T-helper 1 cell treated with Interleukin-12 subunit alpha and Interleukin-12 subunit beta and Interleukin-4 antibody, amounts not matched to agents 30 μg/mL and 1 μg/mL, for 36 hours (primary cell): ENCODE measurements around the gene SPSB1.
A peak's percentile ranks its signal among the peaks of the same experiment; 100 is the strongest.

ENCODE experiments used
- H3K27ac Mint-ChIP-seq: one replicate; pipeline ENCODE4 v1.8.0; 2021; ENCODE audit warnings: mild to moderate bottlenecking, mixed read lengths
- H3K27me3 Mint-ChIP-seq: one replicate; pipeline ENCODE4 v1.8.0; 2021; ENCODE audit warnings: low read depth, mixed read lengths
- H3K36me3 Mint-ChIP-seq: one replicate; pipeline ENCODE4 v1.8.0; 2021; ENCODE audit warnings: low read depth, mixed read lengths
- H3K4me1 Mint-ChIP-seq: one replicate; pipeline ENCODE4 v1.8.0; 2021; ENCODE audit warnings: low read depth, mixed read lengths
- H3K4me3 Mint-ChIP-seq: one replicate; pipeline ENCODE4 v1.8.0; 2021; ENCODE audit warnings: mild to moderate bottlenecking, moderate library complexity, mixed read lengths
- H3K9me3 Mint-ChIP-seq: one replicate; pipeline ENCODE4 v1.8.0; 2021; ENCODE audit warnings: mixed read lengths

Gene SPSB1

DNA sequence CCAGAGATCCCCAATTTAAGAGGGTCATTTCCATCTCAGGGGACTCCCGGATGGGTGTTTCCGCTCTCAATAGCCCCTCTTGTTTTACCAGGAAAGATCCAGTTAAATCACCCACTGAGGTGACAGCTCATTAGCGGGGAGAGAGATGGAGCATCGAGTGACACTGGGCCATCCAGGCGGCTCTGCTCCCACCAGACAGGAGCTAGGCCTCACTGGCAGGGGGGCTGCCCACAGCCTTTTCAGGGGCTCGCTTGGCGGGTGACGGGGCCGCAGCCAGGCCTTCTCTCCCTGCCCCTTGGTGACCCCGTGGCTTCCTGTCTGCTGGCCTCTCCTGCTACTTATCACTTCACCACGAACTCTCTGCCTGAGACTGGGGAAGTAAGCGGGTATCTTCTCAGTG, 26.7 kb upstream of the SPSB1 start:
- no peak overlapping the region for H3K27ac Mint-ChIP-seq
- no peaks in the 10 kb centered on the region for H3K27me3 Mint-ChIP-seq
- no peak overlapping the region for H3K4me3 Mint-ChIP-seq
- H3K36me3 Mint-ChIP-seq, result peaks cover 14% of the 10 kb centered on the region
- H3K4me1 Mint-ChIP-seq, result peaks cover 12% of the 10 kb centered on the region
- H3K9me3 Mint-ChIP-seq, result peaks cover 1% of the 10 kb centered on the region

DNA sequence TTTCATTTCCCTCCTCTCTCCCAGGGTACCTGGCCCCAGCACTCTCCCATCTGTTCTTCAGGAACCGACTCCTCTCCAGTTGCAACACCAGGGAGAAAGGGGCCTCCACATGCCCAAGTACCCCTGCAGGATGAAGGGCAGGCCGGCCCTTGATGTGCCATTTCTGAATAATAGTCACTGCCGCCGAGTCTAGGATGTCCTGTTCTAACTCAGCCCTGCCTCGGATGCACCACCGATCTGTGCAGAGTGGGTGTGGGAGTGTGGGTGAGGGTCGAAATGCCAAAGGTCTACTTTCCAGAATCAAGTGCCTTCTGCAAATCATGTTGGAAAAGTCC, 25.4 kb upstream of the SPSB1 start:
- Mint-ChIP-seq H3K9me3 (no peaks in the 10 kb centered on the region), H3K4me3 (no peak overlapping the region), H3K4me1 (peaks cover 6% of the 10 kb centered on the region), H3K36me3 (peaks cover 12% of the 10 kb centered on the region), H3K27me3 (no peaks in the 10 kb centered on the region), H3K27ac (no peak overlapping the region)

DNA sequence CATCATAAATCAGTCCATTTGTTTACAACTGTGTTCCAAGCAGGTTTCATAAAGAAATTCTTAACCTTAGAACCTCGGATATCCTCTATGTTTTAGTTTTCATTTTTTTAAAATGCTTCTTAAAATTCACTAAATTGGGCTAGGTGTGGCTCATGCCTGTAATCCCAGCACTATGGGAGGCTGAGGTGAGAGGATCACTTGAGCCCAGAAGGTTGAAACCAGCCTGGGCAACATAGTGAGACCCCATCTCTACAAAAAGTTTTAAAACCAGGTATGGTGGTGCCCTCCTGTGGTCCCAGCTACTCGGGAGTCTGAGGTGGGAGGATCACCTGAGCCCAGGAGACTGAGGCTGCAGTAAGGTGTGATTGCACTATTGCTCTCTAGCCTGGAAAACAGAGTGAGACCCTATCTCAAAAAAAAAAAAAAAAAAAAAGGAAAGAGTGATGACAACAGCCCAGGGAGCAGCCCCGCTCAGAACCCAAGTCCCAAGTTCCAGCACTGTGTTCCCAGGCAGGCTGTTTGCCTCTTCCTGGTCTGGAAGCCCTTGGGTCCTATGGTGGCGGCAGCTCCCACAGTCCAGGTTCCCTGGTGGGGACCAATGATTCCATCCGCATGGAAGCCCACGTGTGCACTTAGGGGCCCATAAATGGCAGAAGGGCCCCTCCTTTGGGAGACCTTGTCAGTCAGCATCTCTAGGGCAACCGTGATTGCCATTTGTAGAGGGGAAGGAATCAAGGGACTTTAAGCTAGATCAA, 24.7 kb upstream of the SPSB1 start:
- no peaks in the 10 kb centered on the region for H3K27me3 Mint-ChIP-seq
- H3K36me3 Mint-ChIP-seq, result peaks cover 12% of the 10 kb centered on the region
- no peak overlapping the region for H3K4me3 Mint-ChIP-seq
- H3K9me3 Mint-ChIP-seq, result no peaks in the 10 kb centered on the region
- no peak overlapping the region for H3K27ac Mint-ChIP-seq
- H3K4me1 Mint-ChIP-seq, result peaks cover 6% of the 10 kb centered on the region

DNA sequence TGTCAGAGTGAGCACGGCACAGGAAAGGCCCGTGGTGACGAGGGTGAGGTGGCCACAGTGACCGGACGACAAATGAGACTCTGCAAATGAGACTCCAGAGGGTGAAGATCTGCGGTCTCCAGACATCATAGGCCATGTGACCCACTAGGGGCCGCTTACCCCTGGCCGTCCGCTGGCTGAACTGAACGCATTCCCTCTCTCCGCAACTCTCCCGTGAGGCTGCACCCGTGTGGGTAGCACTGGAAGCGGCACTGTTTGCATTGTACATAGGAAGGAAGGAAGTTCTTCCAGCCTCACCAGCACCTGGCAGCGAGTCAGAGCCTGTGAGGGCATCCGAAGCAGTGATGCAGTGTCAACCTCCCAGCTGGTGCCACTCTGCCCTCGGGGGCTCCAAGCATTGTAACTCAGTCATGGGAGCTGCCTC, 23.6 kb upstream of the SPSB1 start:
- no peak overlapping the region for H3K27ac Mint-ChIP-seq
- H3K36me3 Mint-ChIP-seq, result peaks cover 12% of the 10 kb centered on the region
- H3K27me3 Mint-ChIP-seq, result no peaks in the 10 kb centered on the region
- H3K4me1 Mint-ChIP-seq, result peaks cover 6% of the 10 kb centered on the region
- H3K4me3 Mint-ChIP-seq, result no peak overlapping the region
- no peaks in the 10 kb centered on the region for H3K9me3 Mint-ChIP-seq

GRCh38 chr1:9269721-9270120, 23.0 kb upstream of the SPSB1 start:
- Mint-ChIP-seq H3K9me3 (no peaks in the 10 kb centered on the region), H3K4me1 (peaks cover 6% of the 10 kb centered on the region), H3K4me3 (no peak overlapping the region), H3K27me3 (no peaks in the 10 kb centered on the region), H3K27ac (no peak overlapping the region), H3K36me3 (peaks cover 12% of the 10 kb centered on the region)

DNA sequence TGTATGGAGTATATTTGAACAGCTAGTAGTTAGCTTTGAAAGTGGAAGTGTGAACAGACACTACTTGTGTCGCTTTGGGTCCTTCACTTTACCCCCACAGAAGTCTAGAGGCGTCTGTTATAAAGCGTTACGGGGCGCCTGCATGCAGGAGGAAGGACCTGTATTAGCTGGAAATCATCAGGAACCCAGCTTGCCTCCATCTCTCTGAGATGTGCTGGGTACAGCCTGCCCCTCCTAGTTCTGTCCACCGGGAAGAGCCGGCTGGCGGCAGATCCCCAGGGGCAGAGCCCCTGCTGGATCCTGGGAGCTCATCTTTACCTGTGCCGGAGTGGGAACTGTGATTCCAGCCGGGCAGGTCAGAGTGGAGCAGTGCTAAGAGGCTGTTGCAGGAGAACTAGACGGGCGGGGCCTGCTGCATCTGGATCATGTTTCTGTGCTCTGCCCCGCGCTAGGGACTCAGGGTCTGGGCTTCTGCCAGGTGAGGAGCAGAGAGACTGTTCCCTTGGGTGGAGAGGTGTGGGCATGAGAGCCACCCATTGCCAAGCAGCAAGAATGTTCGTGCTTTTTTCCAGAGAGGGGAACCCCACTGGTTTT, 22.3 kb upstream of the SPSB1 start:
- Mint-ChIP-seq H3K27ac (no peak overlapping the region), H3K27me3 (no peaks in the 10 kb centered on the region), H3K4me3 (no peak overlapping the region), H3K36me3 (peaks cover 14% of the 10 kb centered on the region), H3K4me1 (peaks cover 11% of the 10 kb centered on the region), H3K9me3 (no peaks in the 10 kb centered on the region)

DNA sequence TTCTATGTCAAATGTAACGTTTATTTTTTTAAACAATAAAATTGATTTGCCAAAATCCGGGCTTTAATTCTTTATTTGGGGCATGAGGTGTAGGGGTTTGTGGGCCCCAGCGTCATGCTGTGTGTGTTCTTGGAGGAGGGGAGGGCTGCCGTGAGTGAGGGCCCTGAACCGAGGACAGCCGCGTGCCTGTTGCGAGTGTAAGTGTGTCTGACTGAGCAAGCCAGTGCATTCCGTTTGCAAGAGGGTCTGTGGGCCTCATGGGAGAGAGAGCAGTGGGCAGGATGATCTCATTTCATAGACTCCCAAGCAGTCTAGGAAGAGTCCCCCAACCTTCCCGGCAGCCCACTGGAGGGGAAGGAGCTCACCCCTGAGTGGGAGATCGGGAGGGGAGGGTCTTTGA, 21.4 kb upstream of the SPSB1 start:
- peaks cover 12% of the 10 kb centered on the region for H3K36me3 Mint-ChIP-seq
- no peaks in the 10 kb centered on the region for H3K27me3 Mint-ChIP-seq
- H3K9me3 Mint-ChIP-seq, result no peaks in the 10 kb centered on the region
- H3K4me3 Mint-ChIP-seq, result no peak overlapping the region
- H3K27ac Mint-ChIP-seq, result no peak overlapping the region
- peaks cover 20% of the 10 kb centered on the region for H3K4me1 Mint-ChIP-seq

GRCh38 chr1:9271861-9272595, 20.7 kb upstream of the SPSB1 start:
- Mint-ChIP-seq H3K4me3 (no peak overlapping the region), H3K27ac (no peak overlapping the region), H3K9me3 (no peaks in the 10 kb centered on the region), H3K4me1 (peaks cover 21% of the 10 kb centered on the region), H3K36me3 (peaks cover 14% of the 10 kb centered on the region), H3K27me3 (no peaks in the 10 kb centered on the region)

DNA sequence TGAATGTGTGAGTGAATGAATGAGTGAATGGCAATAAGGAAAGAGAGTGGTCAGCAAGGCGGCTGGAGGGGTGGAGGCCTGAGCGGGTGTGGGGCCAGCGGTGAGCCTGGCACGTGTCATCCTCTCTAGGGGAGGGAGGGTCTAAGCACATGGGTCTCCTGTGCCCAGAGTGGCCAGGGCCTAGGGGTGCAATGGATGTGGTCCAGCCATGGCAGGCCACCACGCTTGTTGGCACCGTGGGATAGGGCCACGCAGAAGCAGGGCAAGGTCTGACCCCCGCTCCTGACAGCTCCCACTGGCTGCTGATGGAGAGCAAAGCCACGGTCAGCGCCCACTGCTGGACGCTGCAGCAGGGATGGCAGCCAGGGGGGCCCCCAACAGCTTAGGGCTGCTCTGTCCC, 19.5 kb upstream of the SPSB1 start:
- Mint-ChIP-seq H3K27me3 (no peaks in the 10 kb centered on the region), H3K36me3 (peaks cover 10% of the 10 kb centered on the region), H3K4me3 (no peak overlapping the region), H3K4me1 (peaks cover 17% of the 10 kb centered on the region), H3K27ac (no peak overlapping the region), H3K9me3 (no peaks in the 10 kb centered on the region)

- no peaks in the 10 kb centered on the region for H3K27me3 Mint-ChIP-seq
- peak overlapping the region; percentile 53 for H3K27ac Mint-ChIP-seq
- H3K9me3 Mint-ChIP-seq, result no peaks in the 10 kb centered on the region
- H3K4me1 Mint-ChIP-seq, result peaks cover 30% of the 10 kb centered on the region
- H3K4me3 Mint-ChIP-seq, result peak overlapping the region; percentile 63
- H3K36me3 Mint-ChIP-seq, result peaks cover 12% of the 10 kb centered on the region
Measured at GRCh38 chr1:9275161-9275560, 17.5 kb upstream of the SPSB1 start.

DNA sequence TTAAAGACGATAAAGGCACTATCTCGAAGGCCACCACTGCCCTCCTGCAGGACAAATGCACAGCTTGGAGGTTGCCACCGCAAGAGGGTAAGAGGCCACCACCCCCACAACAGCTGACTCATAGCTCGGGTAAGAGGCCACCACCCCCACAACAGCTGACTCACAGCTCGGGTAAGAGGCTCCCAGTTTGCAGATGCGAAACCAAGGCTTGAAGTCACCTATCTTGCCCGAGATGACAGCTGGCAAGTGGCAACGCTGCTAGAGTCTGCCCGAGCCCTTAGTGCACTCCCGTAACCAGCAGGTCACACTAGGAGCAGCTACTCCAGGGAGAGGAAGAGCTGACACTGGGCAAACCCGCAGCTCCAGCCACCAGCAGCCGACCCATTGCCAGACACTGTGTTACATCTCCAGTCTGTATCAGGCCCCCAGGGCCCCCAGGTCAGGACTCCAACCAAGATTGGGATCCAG, 17.1 kb upstream of the SPSB1 start:
- H3K4me1 Mint-ChIP-seq, result peaks cover 33% of the 10 kb centered on the region
- peaks cover 12% of the 10 kb centered on the region for H3K36me3 Mint-ChIP-seq
- H3K27ac Mint-ChIP-seq, result peak overlapping the region; percentile 53
- no peaks in the 10 kb centered on the region for H3K27me3 Mint-ChIP-seq
- H3K4me3 Mint-ChIP-seq, result peak overlapping the region; percentile 63
- H3K9me3 Mint-ChIP-seq, result no peaks in the 10 kb centered on the region

GRCh38 chr1:9278116-9278515, 14.6 kb upstream of the SPSB1 start:
- H3K27me3 Mint-ChIP-seq, result no peaks in the 10 kb centered on the region
- no peaks in the 10 kb centered on the region for H3K9me3 Mint-ChIP-seq
- H3K36me3 Mint-ChIP-seq, result peaks cover 12% of the 10 kb centered on the region
- H3K4me3 Mint-ChIP-seq, result no peak overlapping the region
- H3K27ac Mint-ChIP-seq, result no peak overlapping the region
- H3K4me1 Mint-ChIP-seq, result peaks cover 54% of the 10 kb centered on the region

- Mint-ChIP-seq H3K4me1 (peaks cover 58% of the 10 kb centered on the region), H3K36me3 (peaks cover 12% of the 10 kb centered on the region), H3K4me3 (no peak overlapping the region), H3K27me3 (no peaks in the 10 kb centered on the region), H3K27ac (no peak overlapping the region), H3K9me3 (no peaks in the 10 kb centered on the region)
Measured at GRCh38 chr1:9278585-9279153, 14.0 kb upstream of the SPSB1 start.

DNA sequence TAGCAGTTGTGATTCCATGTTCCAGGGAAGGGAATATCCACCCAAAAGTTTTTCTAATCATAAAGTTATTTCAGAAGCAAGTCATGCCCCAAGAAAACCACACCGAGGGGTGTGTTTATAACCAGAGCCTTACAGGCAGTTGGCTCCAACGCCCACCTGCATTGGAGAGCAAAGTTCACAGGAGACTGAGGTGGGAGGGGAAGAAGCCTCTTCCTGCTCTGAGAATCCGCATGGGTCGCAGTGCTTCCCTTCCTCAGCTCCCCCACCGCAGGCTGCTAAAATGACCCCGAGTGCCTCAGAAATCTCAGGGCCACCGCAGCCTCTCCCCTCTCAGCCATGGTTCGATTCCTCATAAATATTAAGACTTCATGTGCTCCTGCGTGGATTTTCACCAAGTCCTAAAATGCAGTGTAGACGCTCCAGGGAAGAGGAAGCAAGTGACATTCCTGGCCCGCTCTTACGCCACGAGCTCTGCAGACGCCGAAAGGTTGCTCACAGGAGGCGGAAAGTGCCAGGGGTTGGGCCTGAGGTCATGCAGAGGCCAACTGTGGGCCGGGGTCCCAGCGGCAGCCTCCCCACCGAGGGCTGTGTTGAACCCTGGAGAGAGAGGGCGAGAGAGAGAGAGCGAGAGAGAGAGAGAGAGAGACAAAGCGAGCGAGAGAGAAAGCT, 13.4 kb upstream of the SPSB1 start:
- peaks cover 64% of the 10 kb centered on the region for H3K4me1 Mint-ChIP-seq
- H3K36me3 Mint-ChIP-seq, result peaks cover 16% of the 10 kb centered on the region
- peak overlapping the region; percentile 77 for H3K27ac Mint-ChIP-seq
- no peaks in the 10 kb centered on the region for H3K27me3 Mint-ChIP-seq
- peaks cover 4% of the 10 kb centered on the region for H3K9me3 Mint-ChIP-seq
- H3K4me3 Mint-ChIP-seq, result peak overlapping the region; percentile 65
